ENCODE results near the gene MAMDC2.

- no peak for TF ChIP-seq CTCF (conservative IDR thresholded peaks at IDR 0.05)
- no peak for TF ChIP-seq EZH2 (IDR thresholded peaks at IDR 0.05; ENCODE audit: low read depth)
Observed at GRCh38 chr9:70066874-70067273, 23.2 kb downstream of the MAMDC2 start.

All from PC-9 (cell line).